Measurements from ENCODE around the gene KRT32.

DNA sequence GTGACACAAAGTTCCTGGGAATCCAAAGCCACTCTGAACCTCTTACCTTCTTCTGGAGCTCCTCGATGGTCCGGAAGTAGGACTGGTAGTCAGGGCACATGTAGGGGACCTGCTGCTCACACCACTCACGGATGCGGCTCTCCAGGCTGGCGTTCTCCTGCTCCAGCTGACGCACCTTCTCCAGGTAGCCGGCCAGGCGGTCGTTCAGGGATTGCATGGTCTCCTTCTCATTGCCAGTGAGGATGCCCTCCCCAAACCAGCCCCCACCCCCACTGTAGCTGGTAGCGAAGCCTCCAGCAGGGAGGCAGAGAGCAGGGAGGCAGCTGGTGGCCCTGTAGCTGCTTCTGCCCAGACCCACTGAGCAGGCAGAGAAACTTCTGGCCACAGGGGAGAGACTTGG lies 13.4 kb upstream of the KRT32 start:
- TF ChIP-seq, protein P1, sequence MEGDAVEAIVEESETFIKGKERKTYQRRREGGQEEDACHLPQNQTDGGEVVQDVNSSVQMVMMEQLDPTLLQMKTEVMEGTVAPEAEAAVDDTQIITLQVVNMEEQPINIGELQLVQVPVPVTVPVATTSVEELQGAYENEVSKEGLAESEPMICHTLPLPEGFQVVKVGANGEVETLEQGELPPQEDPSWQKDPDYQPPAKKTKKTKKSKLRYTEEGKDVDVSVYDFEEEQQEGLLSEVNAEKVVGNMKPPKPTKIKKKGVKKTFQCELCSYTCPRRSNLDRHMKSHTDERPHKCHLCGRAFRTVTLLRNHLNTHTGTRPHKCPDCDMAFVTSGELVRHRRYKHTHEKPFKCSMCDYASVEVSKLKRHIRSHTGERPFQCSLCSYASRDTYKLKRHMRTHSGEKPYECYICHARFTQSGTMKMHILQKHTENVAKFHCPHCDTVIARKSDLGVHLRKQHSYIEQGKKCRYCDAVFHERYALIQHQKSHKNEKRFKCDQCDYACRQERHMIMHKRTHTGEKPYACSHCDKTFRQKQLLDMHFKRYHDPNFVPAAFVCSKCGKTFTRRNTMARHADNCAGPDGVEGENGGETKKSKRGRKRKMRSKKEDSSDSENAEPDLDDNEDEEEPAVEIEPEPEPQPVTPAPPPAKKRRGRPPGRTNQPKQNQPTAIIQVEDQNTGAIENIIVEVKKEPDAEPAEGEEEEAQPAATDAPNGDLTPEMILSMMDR (IDR thresholded peaks at IDR 0.05; ENCODE audit: low read depth, low read length, poor library complexity, severe bottlenecking): no peak
- TF ChIP-seq EZH2phosphoT487 (IDR thresholded peaks at IDR 0.05; ENCODE audit: borderline replicate concordance, low read length): no peak
